ENCODE measurements around the gene KRT6A. TPM values are rescaled to one million over a fixed set of nuclear protein-coding genes. Genes with fewer than 3 reads are reported as not detected.
A peak's percentile ranks its signal among the peaks of the same experiment; 100 is the strongest.

Gene KRT6A
- total RNA-seq, 1 donor from 2014 or later = not detected

DNA sequence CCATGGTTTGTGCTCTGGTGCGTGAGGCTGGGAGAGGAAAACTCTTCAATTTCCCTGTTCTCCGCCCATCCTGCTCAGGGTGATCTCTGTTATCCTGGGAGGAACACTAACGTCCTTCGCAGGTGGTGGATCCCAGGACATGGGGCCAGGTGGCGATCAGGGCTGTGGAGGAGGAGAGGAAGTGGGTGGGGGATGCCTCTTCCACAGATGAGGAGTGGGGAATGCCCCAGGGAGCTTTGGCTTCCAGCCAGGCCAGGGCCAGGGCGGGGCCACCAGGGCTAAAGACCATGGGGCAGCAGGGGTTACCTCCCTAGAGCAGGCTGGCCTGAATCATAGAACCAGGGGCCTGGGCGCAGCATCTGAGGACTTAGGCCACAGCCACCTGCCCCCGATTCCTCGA is 55.5 kb downstream of the KRT6A start:
- Mint-ChIP-seq H3K4me1 (peaks cover 35% of the 10 kb centered on the region), H3K27me3 (ENCODE audit: insufficient read depth, low read depth) (peaks cover 8% of the 10 kb centered on the region), H3K9me3 (no peaks in the 10 kb centered on the region), H3K27ac (peak overlapping the region; percentile 27), H3K36me3 (no peaks in the 10 kb centered on the region), H3K4me3 (no peak overlapping the region)
- TF ChIP-seq, protein P1, sequence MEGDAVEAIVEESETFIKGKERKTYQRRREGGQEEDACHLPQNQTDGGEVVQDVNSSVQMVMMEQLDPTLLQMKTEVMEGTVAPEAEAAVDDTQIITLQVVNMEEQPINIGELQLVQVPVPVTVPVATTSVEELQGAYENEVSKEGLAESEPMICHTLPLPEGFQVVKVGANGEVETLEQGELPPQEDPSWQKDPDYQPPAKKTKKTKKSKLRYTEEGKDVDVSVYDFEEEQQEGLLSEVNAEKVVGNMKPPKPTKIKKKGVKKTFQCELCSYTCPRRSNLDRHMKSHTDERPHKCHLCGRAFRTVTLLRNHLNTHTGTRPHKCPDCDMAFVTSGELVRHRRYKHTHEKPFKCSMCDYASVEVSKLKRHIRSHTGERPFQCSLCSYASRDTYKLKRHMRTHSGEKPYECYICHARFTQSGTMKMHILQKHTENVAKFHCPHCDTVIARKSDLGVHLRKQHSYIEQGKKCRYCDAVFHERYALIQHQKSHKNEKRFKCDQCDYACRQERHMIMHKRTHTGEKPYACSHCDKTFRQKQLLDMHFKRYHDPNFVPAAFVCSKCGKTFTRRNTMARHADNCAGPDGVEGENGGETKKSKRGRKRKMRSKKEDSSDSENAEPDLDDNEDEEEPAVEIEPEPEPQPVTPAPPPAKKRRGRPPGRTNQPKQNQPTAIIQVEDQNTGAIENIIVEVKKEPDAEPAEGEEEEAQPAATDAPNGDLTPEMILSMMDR (IDR thresholded peaks at IDR 0.05) = no peak
- TF ChIP-seq EZH2phosphoT487 (IDR thresholded peaks at IDR 0.05) (no peak), EZH2 (IDR thresholded peaks at IDR 0.05) (no peak)
- Histone ChIP-seq H3K27me3 (no peaks in the 10 kb centered on the region), H3K4me2 (no peak overlapping the region), H3K9ac (no peak overlapping the region), H3K4me1 (peaks cover 19% of the 10 kb centered on the region), H3K79me2 (ENCODE audit: low read depth) (no peaks in the 10 kb centered on the region), H3K9me3 (ENCODE audit: low read depth) (no peaks in the 10 kb centered on the region), H4K20me1 (ENCODE audit: low read depth) (no peaks in the 10 kb centered on the region), H3K27ac (no peak overlapping the region), H3F3A (ENCODE audit: low read depth) (peaks cover 7% of the 10 kb centered on the region), H2AFZ (replicated peaks) (no peak overlapping the region), H3K4me3 (no peak overlapping the region), H3K36me3 (no peaks in the 10 kb centered on the region)
- no peak for DNase-seq (ENCODE audit: low spot score)

Other genes starting within 250 kb of the KRT6A start
- not detected in 2 replicates for gene KRT86, start 218.6 kb downstream of the KRT6A start, total RNA-seq (ENCODE audit: low replicate concordance)
- gene KRT81, start 201.7 kb downstream of the KRT6A start, total RNA-seq (ENCODE audit: low replicate concordance) = 0.09 TPM in 1 of 2 replicates, not detected in the other
- not detected in 2 replicates for gene KRT83, start 171.9 kb downstream of the KRT6A start, total RNA-seq (ENCODE audit: low replicate concordance)
- gene KRT85, start 125.8 kb downstream of the KRT6A start, total RNA-seq (ENCODE audit: low replicate concordance) = not detected in 2 replicates
- gene KRT84, start 107.6 kb downstream of the KRT6A start, total RNA-seq (ENCODE audit: low replicate concordance) = not detected in 2 replicates
- gene KRT82, start 86.9 kb downstream of the KRT6A start, total RNA-seq (ENCODE audit: low replicate concordance) = not detected in 2 replicates
- not detected in 2 replicates for gene KRT75, start 58.9 kb downstream of the KRT6A start, total RNA-seq (ENCODE audit: low replicate concordance)
- gene KRT6B, start 41.1 kb downstream of the KRT6A start, total RNA-seq (ENCODE audit: low replicate concordance) = not detected in 2 replicates
- not detected in 2 replicates for gene KRT6C, start 19.5 kb downstream of the KRT6A start, total RNA-seq (ENCODE audit: low replicate concordance)
- not detected in 2 replicates for gene KRT5, start 27.1 kb upstream of the KRT6A start, total RNA-seq (ENCODE audit: low replicate concordance)
- gene KRT71, start 59.9 kb upstream of the KRT6A start, total RNA-seq (ENCODE audit: low replicate concordance) = not detected in 2 replicates
- not detected in 2 replicates for gene KRT74, start 80.6 kb upstream of the KRT6A start, total RNA-seq (ENCODE audit: low replicate concordance)
- not detected in 2 replicates for gene KRT72, start 108.2 kb upstream of the KRT6A start, total RNA-seq (ENCODE audit: low replicate concordance)
- not detected in 2 replicates for gene KRT73, start 125.3 kb upstream of the KRT6A start, total RNA-seq (ENCODE audit: low replicate concordance)
- gene KRT2, start 159.0 kb upstream of the KRT6A start, total RNA-seq (ENCODE audit: low replicate concordance) = not detected in 2 replicates
- not detected in 2 replicates for gene KRT1, start 187.2 kb upstream of the KRT6A start, total RNA-seq (ENCODE audit: low replicate concordance)
- gene KRT77, start 210.3 kb upstream of the KRT6A start, total RNA-seq (ENCODE audit: low replicate concordance) = 0.47 TPM in 1 of 2 replicates, not detected in the other

All from neural progenitor cell (in vitro differentiated cells).